ENCODE measurements around the gene TSPAN33. TPM values are rescaled to one million over a fixed set of nuclear protein-coding genes. Genes with fewer than 3 reads are reported as not detected.

The TSPAN33 gene
- total RNA-seq, 1 donor from 2014 or later: 22.2 TPM

GRCh38 chr7:129160161-129160905 is 15.8 kb downstream of the TSPAN33 start:
- no peak for DNase-seq (ENCODE audit: low spot score, unreplicated experiment)
- no peaks in the 10 kb centered on the region for H3K27me3 Mint-ChIP-seq
- peaks cover 3% of the 10 kb centered on the region for H3K9me3 Mint-ChIP-seq (ENCODE audit: low read depth)
- H3K4me1 Mint-ChIP-seq (ENCODE audit: low read depth): no peaks in the 10 kb centered on the region
- TF ChIP-seq CTCF (IDR thresholded peaks at IDR 0.05; ENCODE audit: unreplicated experiment): no peak
- H3K4me3 Mint-ChIP-seq (ENCODE audit: low read depth): no peak overlapping the region
- H3K27ac Mint-ChIP-seq: no peak overlapping the region
- H3K36me3 Mint-ChIP-seq (ENCODE audit: insufficient read depth): peaks cover 4% of the 10 kb centered on the region

DNA sequence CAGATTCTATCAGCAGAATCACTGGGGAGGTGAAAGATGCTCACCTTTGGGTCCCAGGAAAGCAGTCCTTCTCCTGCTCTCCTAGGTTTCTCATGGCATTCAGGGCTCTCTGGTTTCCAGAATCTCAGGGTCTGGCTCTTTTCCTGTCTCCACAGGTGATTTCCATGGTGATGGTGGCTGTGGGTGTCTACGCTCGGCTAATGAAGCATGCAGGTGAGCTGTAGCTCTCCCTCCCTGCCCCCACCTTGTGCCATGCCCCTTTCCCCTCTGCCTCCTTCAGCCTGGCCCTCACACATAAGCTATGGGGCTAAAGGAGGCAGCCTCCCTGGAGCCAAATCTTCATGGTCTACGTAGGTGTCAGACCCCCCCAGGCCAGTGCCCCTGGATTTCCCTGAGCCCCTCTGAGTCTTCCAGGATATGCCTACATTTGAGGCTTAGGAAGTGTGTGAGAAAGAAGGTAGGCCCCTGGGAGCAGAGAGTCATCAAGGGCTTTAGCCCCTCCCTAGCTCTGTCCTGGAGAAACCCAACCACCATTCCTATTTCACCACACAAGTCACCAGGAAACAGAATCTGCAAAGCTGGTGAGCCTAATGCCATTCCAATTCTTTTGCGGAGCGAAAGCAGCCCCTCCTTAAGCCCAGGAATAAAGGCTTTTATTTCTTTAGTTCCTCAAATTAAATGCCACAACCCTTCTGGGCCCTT is 17.2 kb downstream of the TSPAN33 start:
- H3K4me1 Mint-ChIP-seq (ENCODE audit: low read depth): no peaks in the 10 kb centered on the region
- no peak overlapping the region for H3K4me3 Mint-ChIP-seq (ENCODE audit: low read depth)

DNA sequence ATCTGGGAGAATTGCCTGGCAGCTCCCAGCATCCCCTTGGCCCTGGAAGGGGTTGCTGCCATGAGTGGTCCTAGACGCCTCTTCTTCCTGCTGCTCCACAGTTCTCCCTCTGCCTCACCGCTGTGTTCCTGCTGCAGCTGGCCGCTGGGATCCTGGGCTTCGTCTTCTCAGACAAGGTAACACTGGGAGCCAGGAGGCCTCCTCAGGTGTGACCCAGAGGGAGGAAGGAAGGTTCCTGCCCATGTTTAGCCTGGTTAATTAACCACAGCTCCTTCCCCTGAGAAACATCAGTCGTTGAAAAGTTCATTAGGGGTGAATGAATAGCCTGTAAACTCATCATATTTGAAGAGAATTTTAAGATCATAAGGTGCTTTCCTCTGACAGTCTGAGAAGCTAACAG is 18.2 kb downstream of the TSPAN33 start:
- H3K4me1 Mint-ChIP-seq (ENCODE audit: low read depth): no peaks in the 10 kb centered on the region
- no peak overlapping the region for H3K4me3 Mint-ChIP-seq (ENCODE audit: low read depth)
- peaks cover 9% of the 10 kb centered on the region for H3K36me3 Mint-ChIP-seq (ENCODE audit: insufficient read depth)
- no peak for TF ChIP-seq CTCF (IDR thresholded peaks at IDR 0.05; ENCODE audit: unreplicated experiment)
- no peak overlapping the region for H3K27ac Mint-ChIP-seq
- DNase-seq (ENCODE audit: low spot score, unreplicated experiment): no peak
- peaks cover 8% of the 10 kb centered on the region for H3K27me3 Mint-ChIP-seq
- peaks cover under 1% of the 10 kb centered on the region for H3K9me3 Mint-ChIP-seq (ENCODE audit: low read depth)

More for the DNA sequence above, 17.2 kb downstream of the TSPAN33 start:
- no peak overlapping the region for H3K27ac Mint-ChIP-seq
- peaks cover 6% of the 10 kb centered on the region for H3K36me3 Mint-ChIP-seq (ENCODE audit: insufficient read depth)
- no peak for TF ChIP-seq CTCF (IDR thresholded peaks at IDR 0.05; ENCODE audit: unreplicated experiment)
- no peak for DNase-seq (ENCODE audit: low spot score, unreplicated experiment)
- H3K27me3 Mint-ChIP-seq: no peaks in the 10 kb centered on the region
- H3K9me3 Mint-ChIP-seq (ENCODE audit: low read depth): peaks cover 3% of the 10 kb centered on the region

- Mint-ChIP-seq H3K27ac (no peak overlapping the region), H3K4me3 (ENCODE audit: low read depth) (no peak overlapping the region), H3K36me3 (ENCODE audit: insufficient read depth) (peaks cover 9% of the 10 kb centered on the region), H3K4me1 (ENCODE audit: low read depth) (peaks cover 4% of the 10 kb centered on the region), H3K9me3 (ENCODE audit: low read depth) (no peaks in the 10 kb centered on the region), H3K27me3 (peaks cover 15% of the 10 kb centered on the region)
- TF ChIP-seq CTCF (IDR thresholded peaks at IDR 0.05; ENCODE audit: unreplicated experiment): peak; percentile 93
- no peak for DNase-seq (ENCODE audit: low spot score, unreplicated experiment)
Measured at GRCh38 chr7:129163875-129164544, 19.5 kb downstream of the TSPAN33 start.

DNA sequence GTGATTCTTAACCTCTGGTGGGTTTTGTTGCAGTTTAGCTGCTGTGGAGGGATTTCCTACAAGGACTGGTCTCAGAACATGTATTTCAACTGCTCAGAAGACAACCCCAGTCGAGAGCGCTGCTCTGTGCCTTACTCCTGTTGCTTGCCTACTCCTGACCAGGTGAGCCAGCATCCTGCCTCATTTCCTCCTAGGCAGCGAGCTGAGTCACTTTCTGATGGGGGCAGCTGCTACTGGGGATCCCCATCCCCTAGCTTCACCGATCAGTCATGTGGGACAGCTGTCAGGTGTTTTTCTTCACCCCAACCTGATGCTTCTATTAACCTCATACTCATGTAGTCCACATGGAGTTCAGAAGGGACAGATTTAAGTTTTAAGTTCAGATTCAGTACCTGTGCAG is 22.2 kb downstream of the TSPAN33 start:
- H3K27ac Mint-ChIP-seq: no peak overlapping the region
- no peak for DNase-seq (ENCODE audit: low spot score, unreplicated experiment)
- peaks cover 39% of the 10 kb centered on the region for H3K27me3 Mint-ChIP-seq
- H3K4me1 Mint-ChIP-seq (ENCODE audit: low read depth): peaks cover 5% of the 10 kb centered on the region
- no peak for TF ChIP-seq CTCF (IDR thresholded peaks at IDR 0.05; ENCODE audit: unreplicated experiment)
- no peaks in the 10 kb centered on the region for H3K9me3 Mint-ChIP-seq (ENCODE audit: low read depth)
- H3K36me3 Mint-ChIP-seq (ENCODE audit: insufficient read depth): peaks cover 9% of the 10 kb centered on the region
- no peak overlapping the region for H3K4me3 Mint-ChIP-seq (ENCODE audit: low read depth)
